H1 (cell line): Measurements from ENCODE around the gene GALNT13. TPM values are rescaled to one million over a fixed set of nuclear protein-coding genes. Genes with fewer than 3 reads are reported as not detected.

Experiments
- CTCF ChIA-PET: fragments of 300-600 bp; sonication (Branson Sonifier 250); formaldehyde crosslinking; loops from one replicate; lab custom pipeline; 2021; ENCODE audit not compliant: partially characterized antibody; lab: Charles Lee
- POLR2A ChIA-PET: fragments of 300-600 bp; sonication (Branson Sonifier 250); formaldehyde crosslinking; loops from one replicate; lab custom pipeline; 2021; ENCODE audit warnings: inconsistent platforms; ENCODE audit not compliant: partially characterized antibody; lab: Charles Lee
- DNase-seq, 2 experiments: peaks; one replicate each; pipeline versions ENCODE4 v3.0.0 to v3.0.0-alpha.2; 2010 to 2022; ENCODE audit warnings: low spot score in 2 of 2, low read depth in 1 of 2, mixed read lengths in 1 of 2
- FAIRE-seq: peaks from 2 replicates; lab custom pipeline; 2011; peaks lifted over from hg19 to GRCh38; lab: Jason Lieb, UNC
- H2AFZ ChIP-seq: 2 replicates; pipeline ENCODE4 v1.8.1; 2012; ENCODE audit warnings: low read length, inconsistent platforms
- H2AK5ac ChIP-seq: 2 replicates; pipeline ENCODE4 v1.6.1; 2013; ENCODE audit warnings: low read depth, low read length
- H2BK120ac ChIP-seq: replicated peaks from 2 replicates; pipeline ENCODE3; 2013; ENCODE audit warnings: low read depth, low read length, inconsistent platforms
- H2BK12ac ChIP-seq: 2 replicates; pipeline ENCODE4 v1.6.1; 2013; ENCODE audit warnings: low read depth, low read length
- H2BK15ac ChIP-seq: 2 replicates; pipeline ENCODE4 v1.6.1; 2013; ENCODE audit warnings: low read length
- H2BK20ac ChIP-seq: 2 replicates; pipeline ENCODE4 v1.6.1; 2013; ENCODE audit warnings: low read length
- H2BK5ac ChIP-seq: 2 replicates; pipeline ENCODE4 v1.6.1; 2013; ENCODE audit warnings: low read depth, low read length
- H3K14ac ChIP-seq: 2 replicates; pipeline ENCODE4 v1.6.1; 2013; ENCODE audit warnings: inconsistent platforms; ENCODE audit not compliant: insufficient read length
- H3K18ac ChIP-seq: 2 replicates; pipeline ENCODE4 v1.6.1; 2013; ENCODE audit warnings: low read length; ENCODE audit errors: extremely low read depth
- H3K23ac ChIP-seq: 2 replicates; pipeline ENCODE4 v1.6.1; 2013; ENCODE audit warnings: inconsistent platforms; ENCODE audit not compliant: insufficient read length
- H3K23me2 ChIP-seq: 2 replicates; pipeline ENCODE4 v1.6.1; 2013; ENCODE audit warnings: low read depth, low read length
- H3K27ac ChIP-seq: 2 replicates; pipeline ENCODE4 v1.6.1; 2011; ENCODE audit warnings: low read depth, low read length, inconsistent platforms
- H3K27me3 ChIP-seq, 4 experiments: replicated peaks in 1 of 4; 1 replicate in 1 of 4; 2 replicates in 3 of 4; pipeline versions ENCODE4 v1.6.1 to v1.8.1; 2011 to 2013; ENCODE audit warnings: low read length in 3 of 4, mild to moderate bottlenecking in 3 of 4, inconsistent platforms in 2 of 4, mixed read lengths in 2 of 4, moderate library complexity in 1 of 4; ENCODE audit not compliant: control insufficient read depth in 3 of 4, insufficient read depth in 3 of 4; ENCODE audit errors: extremely low read depth in 1 of 4
- H3K36me3 ChIP-seq, 4 experiments: 2 replicates each; pipeline versions ENCODE4 v1.6.1 to v1.8.1; 2011 to 2013; ENCODE audit warnings: mild to moderate bottlenecking in 4 of 4, low read length in 3 of 4, moderate library complexity in 2 of 4, control low read depth in 1 of 4, inconsistent platforms in 1 of 4; ENCODE audit not compliant: insufficient read depth in 4 of 4, control insufficient read depth in 2 of 4
- H3K4ac ChIP-seq: replicated peaks from 2 replicates; pipeline ENCODE3; 2013; ENCODE audit warnings: low read length, low read depth, mixed read lengths, inconsistent platforms; ENCODE audit not compliant: insufficient read length
- H3K4me1 ChIP-seq, 4 experiments: replicated peaks in 1 of 4; 1 replicate in 1 of 4; 2 replicates in 3 of 4; pipeline versions ENCODE4 v1.6.1 to v1.8.1; 2011 to 2013; ENCODE audit warnings: low read length in 3 of 4, inconsistent platforms in 2 of 4, mixed read lengths in 1 of 4; ENCODE audit not compliant: insufficient read depth in 4 of 4, control insufficient read depth in 3 of 4
- H3K4me2 ChIP-seq, 2 experiments: 2 replicates each; pipeline versions ENCODE4 v1.6.1 to v1.8.1; 2011 to 2013; ENCODE audit warnings: low read depth in 2 of 2, low read length in 2 of 2, control low read depth in 1 of 2, inconsistent platforms in 1 of 2, mild to moderate bottlenecking in 1 of 2; ENCODE audit not compliant: insufficient read depth in 1 of 2
- H3K4me3 ChIP-seq, 4 experiments: fragments of 200-600, 300-600 bp in 1 of 4; sonication (generic), shearing (Covaris generic), sonication (Bioruptor Twin) in 1 of 4; 2 replicates each; pipeline versions ENCODE4 v1.5.1 to v1.8.1; 2011 to 2016; ENCODE audit warnings: low read length in 4 of 4, low read depth in 3 of 4, control low read depth in 2 of 4, inconsistent platforms in 2 of 4, mild to moderate bottlenecking in 2 of 4, mixed read lengths in 1 of 4, moderate library complexity in 1 of 4; ENCODE audit not compliant: insufficient read depth in 2 of 4; ENCODE audit errors: extremely low read depth in 1 of 4
- H3K56ac ChIP-seq: replicated peaks from 2 replicates; pipeline ENCODE3; 2013; ENCODE audit warnings: low read depth, mild to moderate bottlenecking, mixed read lengths, low read length, inconsistent platforms; ENCODE audit not compliant: insufficient read length
- H3K79me1 ChIP-seq: 2 replicates; pipeline ENCODE4 v1.6.1; 2013; ENCODE audit warnings: low read depth, low read length, control low read depth
- H3K79me2 ChIP-seq, 2 experiments: 2 replicates each; pipeline versions ENCODE4 v1.6.1 to v1.8.1; 2012 to 2013; ENCODE audit warnings: low read length in 2 of 2, mild to moderate bottlenecking in 2 of 2, inconsistent platforms in 1 of 2; ENCODE audit not compliant: insufficient read depth in 2 of 2, control insufficient read depth in 1 of 2
- H3K9ac ChIP-seq, 4 experiments: replicated peaks in 1 of 4; 1 replicate in 1 of 4; 2 replicates in 3 of 4; pipeline versions ENCODE4 v1.6.1 to v1.8.1; 2011 to 2013; ENCODE audit warnings: low read depth in 3 of 4, low read length in 3 of 4, control low read depth in 2 of 4, mild to moderate bottlenecking in 2 of 4, moderate library complexity in 2 of 4, inconsistent platforms in 1 of 4; ENCODE audit errors: extremely low read depth in 1 of 4
- H3K9me3 ChIP-seq, 2 experiments: 2 replicates each; pipeline versions ENCODE4 v1.6.1 to v1.8.1; 2012 to 2013; ENCODE audit warnings: mild to moderate bottlenecking in 2 of 2, moderate library complexity in 2 of 2, control low read depth in 1 of 2, inconsistent platforms in 1 of 2, low read depth in 1 of 2, low read length in 1 of 2, mixed read lengths in 1 of 2; ENCODE audit not compliant: insufficient read depth in 2 of 2
- H4K20me1 ChIP-seq, 2 experiments: replicated peaks in 1 of 2; 2 replicates each; pipeline versions ENCODE3 to v1.8.1; 2011 to 2013; ENCODE audit warnings: inconsistent platforms in 2 of 2, low read length in 2 of 2, mild to moderate bottlenecking in 1 of 2; ENCODE audit not compliant: insufficient read depth in 2 of 2, control insufficient read depth in 1 of 2
- H4K5ac ChIP-seq: 2 replicates; pipeline ENCODE4 v1.6.1; 2013; ENCODE audit warnings: low read length, low read depth, mixed read lengths, inconsistent platforms; ENCODE audit not compliant: insufficient read length
- H4K8ac ChIP-seq: 2 replicates; pipeline ENCODE4 v1.8.0; 2013; ENCODE audit warnings: mild to moderate bottlenecking, moderate library complexity, low read length, inconsistent platforms; ENCODE audit not compliant: insufficient read depth; ENCODE audit errors: extremely low read depth
- H4K91ac ChIP-seq: replicated peaks from 2 replicates; pipeline ENCODE3; 2013; ENCODE audit warnings: low read length, mixed read lengths, inconsistent platforms; ENCODE audit not compliant: insufficient read length
- EP300 ChIP-seq, 2 experiments: IDR thresholded peaks; 1 replicate in 1 of 2; 2 replicates in 1 of 2; pipeline ENCODE4 v1.6.1; 2011 to 2012; ENCODE audit warnings: low read depth in 2 of 2, low read length in 2 of 2, mild to moderate bottlenecking in 2 of 2, borderline replicate concordance in 1 of 2, inconsistent platforms in 1 of 2, moderate library complexity in 1 of 2
- GTF2F1 ChIP-seq: IDR thresholded peaks from 2 replicates; pipeline ENCODE4 v1.6.1; 2012; ENCODE audit warnings: low read depth, low read length, improper control_type of control experiment, borderline replicate concordance
- HDAC6 ChIP-seq: IDR thresholded peaks from one replicate; pipeline ENCODE4 v1.7.1; 2012; ENCODE audit warnings: low read depth, mild to moderate bottlenecking, inconsistent platforms, low read length, moderate library complexity
- PHF8 ChIP-seq: fragments of 200-600 bp; sonication (generic); conservative IDR thresholded peaks from 2 replicates; pipeline ENCODE4 v1.7.1; 2012; ENCODE audit warnings: low read depth, mild to moderate bottlenecking, inconsistent platforms, low read length, moderate library complexity
- POU5F1 ChIP-seq: IDR thresholded peaks from 2 replicates; pipeline ENCODE4 v1.6.1; 2011; ENCODE audit warnings: low read depth, mild to moderate bottlenecking, low read length, moderate library complexity
- RAD21 ChIP-seq, 2 experiments: IDR thresholded peaks in 1 of 2; conservative IDR thresholded peaks in 1 of 2; 2 replicates each; pipeline ENCODE4 v1.6.1; 2011; ENCODE audit warnings: low read depth in 2 of 2, low read length in 2 of 2, improper control_type of control experiment in 1 of 2, inconsistent platforms in 1 of 2, mild to moderate bottlenecking in 1 of 2, moderate library complexity in 1 of 2
- RFX5 ChIP-seq: IDR thresholded peaks from 2 replicates; pipeline ENCODE4 v1.6.1; 2011; ENCODE audit warnings: low read depth, low read length, improper control_type of control experiment, borderline replicate concordance
- SP4 ChIP-seq: IDR thresholded peaks from 2 replicates; pipeline ENCODE4 v1.6.1; 2012; ENCODE audit warnings: low read length, inconsistent platforms
- SUZ12 ChIP-seq: fragments of 200-600 bp; sonication (generic); IDR thresholded peaks from 2 replicates; pipeline ENCODE4 v1.6.1; 2012; ENCODE audit warnings: mild to moderate bottlenecking, inconsistent platforms, low read length, moderate library complexity, mixed read lengths
- TEAD4 ChIP-seq: IDR thresholded peaks from 2 replicates; pipeline ENCODE4 v1.6.1; 2012; ENCODE audit warnings: low read depth, low read length, inconsistent platforms, mixed read lengths
- YY1 ChIP-seq: IDR thresholded peaks from 2 replicates; pipeline ENCODE4 v1.6.1; 2011; ENCODE audit warnings: low read depth, mild to moderate bottlenecking, low read length
- WGBS, 2 experiments: shearing (Covaris generic) in 1 of 2; methylation state at CpG; one replicate each; pipeline versions ENCODE4 v1.1.6 to v1.1.7; 2013 to 2015; ENCODE audit warnings: low lambda C conversion rate in 2 of 2, mixed read lengths in 2 of 2, inconsistent platforms in 1 of 2, low coverage in 1 of 2, missing lambda C conversion rate in 1 of 2; ENCODE audit not compliant: insufficient replicate concordance in 2 of 2, insufficient coverage in 1 of 2, insufficient read length in 1 of 2; ENCODE audit errors: extremely low coverage in 1 of 2, missing lambda C conversion rate in 1 of 2; 5-methylcytosine and 5-hydroxymethylcytosine counted together
- polyA plus RNA-seq, 7 experiments: library from polyadenylated mRNA; depleted of rRNA in 3 of 7; stranded (reverse) in 5 of 7; unstranded in 2 of 7; fragments of >200 nt in 5 of 7; fragments of 200-250 nt in 2 of 7; gene quantifications; 1 replicate in 5 of 7; 2 replicates in 1 of 7; 4 replicates in 1 of 7; pipeline versions ENCODE4 v1.2.1 to v1.2.3, GENCODE V29; 2011 to 2013; ENCODE audit warnings: missing spikeins in 2 of 7, mixed read lengths in 2 of 7
- total RNA-seq: library from RNA; stranded (reverse); fragmentation: NEBNext Ultra II Directional; extraction: Animal tissue kit (Norgen Biotek cat#: 25700); gene quantifications from 2 replicates; pipeline ENCODE4 v1.2.1, GENCODE V29; 2021

Gene GALNT13
- total and polyA plus RNA-seq, 2 of the 8 experiments (the other 6 are each of a cell fraction or from before 2014, with no cell fraction given) = 3.2 to 9.6 TPM

DNA sequence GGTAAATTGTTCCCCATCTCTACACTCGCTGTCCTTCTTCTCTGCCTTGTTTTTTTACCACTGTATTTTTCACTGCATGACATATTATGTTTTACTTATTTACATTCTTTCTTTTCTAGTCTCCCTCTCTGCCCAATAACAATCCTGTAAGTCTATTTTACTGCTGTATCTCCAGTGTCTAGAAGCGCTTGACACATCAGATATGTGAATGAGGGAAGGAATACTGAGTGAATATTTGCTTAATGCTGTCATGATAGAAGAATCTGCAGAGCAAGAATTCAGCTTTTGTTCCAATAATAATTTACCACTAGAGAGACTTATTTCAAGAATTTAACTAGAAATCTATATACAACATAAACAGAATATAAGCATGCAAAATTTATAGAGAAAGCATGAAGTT, 99.5 kb downstream of the GALNT13 start:
- H3K14ac ChIP-seq = no peak overlapping the region
- H4K91ac ChIP-seq = no peak overlapping the region
- H3K79me1 ChIP-seq = peaks cover 4% of the 10 kb centered on the region; the same call in 1 of the 2 replicates
- no peak overlapping the region for H3K27ac ChIP-seq
- POLR2A ChIA-PET = no interaction called here
- no peaks in the 10 kb centered on the region for H3K36me3 ChIP-seq
- H3K9ac ChIP-seq = no peak overlapping the region
- TF ChIP-seq POU5F1 (no peak), YY1 (no peak), TEAD4 (no peak), EP300 (IDR thresholded peaks at IDR 0.05; ENCODE audit: borderline replicate concordance in 1 of 2, low read depth in 2 of 2, low read length in 2 of 2) (no peak), PHF8 (no peak), RFX5 (no peak), RAD21 (IDR thresholded peaks at IDR 0.05 in 1 of 2, conservative IDR thresholded peaks at IDR 0.05 in 1 of 2; ENCODE audit: low read depth in 2 of 2, low read length in 2 of 2) (no peak), SP4 (no peak), GTF2F1 (no peak), SUZ12 (no peak), HDAC6 (no peak)
- no peak overlapping the region for H2AK5ac ChIP-seq
- H4K5ac ChIP-seq = no peak overlapping the region
- DNase-seq = no peak
- no peak overlapping the region for H3K18ac ChIP-seq
- H3K4me1 ChIP-seq = 0 out of 7 replicates have a peak, but pooled peaks cover 0 to 2% (median 0%) of the 10 kb centered on the region in 4 experiments
- no peak overlapping the region for H2BK120ac ChIP-seq
- 93% methylated on average over 2 of the region's 2 CpGs; no CpG with 5 or more reads in 1 of the 2 experiments for WGBS, 2 experiments
- CTCF ChIA-PET = no interaction called here
- no peak overlapping the region for H4K8ac ChIP-seq
- no peaks in the 10 kb centered on the region for H3K9me3 ChIP-seq
- no peaks in the 10 kb centered on the region for H3K79me2 ChIP-seq
- no peak for FAIRE-seq
- no peak overlapping the region for H2BK15ac ChIP-seq
- H2BK12ac ChIP-seq = no peak overlapping the region
- no peak overlapping the region for H2BK5ac ChIP-seq
- no peak overlapping the region for H3K4me2 ChIP-seq
- no peak overlapping the region for H3K56ac ChIP-seq
- no peaks in the 10 kb centered on the region for H4K20me1 ChIP-seq
- H3K4me3 ChIP-seq = no peak overlapping the region
- no peak overlapping the region for H3K23ac ChIP-seq
- H2AFZ ChIP-seq = no peak overlapping the region
- no peak overlapping the region for H3K4ac ChIP-seq
- no peak overlapping the region for H2BK20ac ChIP-seq
- H3K23me2 ChIP-seq = no peaks in the 10 kb centered on the region
- H3K27me3 ChIP-seq = peaks cover 0 to 1% (median 0%) of the 10 kb centered on the region in 4 experiments; a peak in 1 of 7 replicates
